WERI-Rb-1 (cell line): Measurements from ENCODE around the gene PFKP.

ENCODE experiments used
- DNase-seq: peaks from one replicate; pipeline ENCODE4 v3.0.0-alpha.2; 2020
- H3K27ac ChIP-seq: fragments of 250-450 bp; sonication (Bioruptor Pico); 2 replicates; pipeline ENCODE4 v1.5.1; 2020; ENCODE audit warnings: mild to moderate bottlenecking, moderate library complexity
- H3K27me3 ChIP-seq: fragments of 250-450 bp; sonication (Bioruptor Pico); 2 replicates; pipeline ENCODE4 v1.5.1; 2021; ENCODE audit warnings: mild to moderate bottlenecking, low read depth, moderate library complexity; ENCODE audit not compliant: insufficient read depth, severe bottlenecking
- H3K36me3 ChIP-seq: fragments of 250-450 bp; sonication (Bioruptor Pico); 2 replicates; pipeline ENCODE4 v1.5.1; 2020; ENCODE audit warnings: mild to moderate bottlenecking, moderate library complexity
- H3K4me3 ChIP-seq: 2 replicates; pipeline ENCODE4 v1.5.1; 2011; ENCODE audit warnings: low read depth, mild to moderate bottlenecking, control low read depth, low read length
- H3K9me3 ChIP-seq: fragments of 250-450 bp; sonication (Bioruptor Pico); 2 replicates; pipeline ENCODE4 v1.5.1; 2021; ENCODE audit warnings: mild to moderate bottlenecking, moderate library complexity; ENCODE audit not compliant: severe bottlenecking
- CTCF ChIP-seq: IDR thresholded peaks from 2 replicates; pipeline ENCODE4 v1.5.1; 2011; ENCODE audit warnings: low read depth, mild to moderate bottlenecking, control low read depth, inconsistent platforms, low read length

The PFKP gene

GRCh38 chr10:3074985-3075600, 7.7 kb downstream of the PFKP start:
- TF ChIP-seq CTCF = no peak
- no peak for DNase-seq
- no peaks in the 10 kb centered on the region for H3K9me3 ChIP-seq
- no peak overlapping the region for H3K4me3 ChIP-seq
- H3K27ac ChIP-seq = no peak overlapping the region
- no peaks in the 10 kb centered on the region; the same call in 1 of the 2 replicates for H3K36me3 ChIP-seq
- H3K27me3 ChIP-seq = no peaks in the 10 kb centered on the region

GRCh38 chr10:3076138-3076537, 8.8 kb downstream of the PFKP start:
- TF ChIP-seq CTCF = no peak
- H3K27me3 ChIP-seq = no peaks in the 10 kb centered on the region
- no peak for DNase-seq
- H3K9me3 ChIP-seq = no peaks in the 10 kb centered on the region
- no peak overlapping the region for H3K4me3 ChIP-seq
- no peaks in the 10 kb centered on the region; the same call in 1 of the 2 replicates for H3K36me3 ChIP-seq
- H3K27ac ChIP-seq = no peak overlapping the region

- TF ChIP-seq CTCF = no peak
- DNase-seq = no peak
- H3K27ac ChIP-seq = no peak overlapping the region
- H3K27me3 ChIP-seq = no peaks in the 10 kb centered on the region
- no peaks in the 10 kb centered on the region for H3K9me3 ChIP-seq
- no peak overlapping the region for H3K4me3 ChIP-seq
- no peaks in the 10 kb centered on the region for H3K36me3 ChIP-seq
These were observed 10.2 kb downstream of the PFKP start for GRCh38 chr10:3077509-3077908.

- Histone ChIP-seq H3K27ac (peak overlapping the region; percentile 26), H3K27me3 (no peaks in the 10 kb centered on the region), H3K9me3 (no peaks in the 10 kb centered on the region), H3K4me3 (no peak overlapping the region), H3K36me3 (no peaks in the 10 kb centered on the region)
- peak; percentile 31 for DNase-seq
- no peak for TF ChIP-seq CTCF
These were observed 10.7 kb downstream of the PFKP start for GRCh38 chr10:3077940-3078630.

- Histone ChIP-seq H3K27me3 (no peaks in the 10 kb centered on the region), H3K4me3 (no peak overlapping the region), H3K27ac (no peak overlapping the region), H3K9me3 (no peaks in the 10 kb centered on the region), H3K36me3 (no peaks in the 10 kb centered on the region)
- no peak for TF ChIP-seq CTCF
- no peak for DNase-seq
These were observed 14.1 kb downstream of the PFKP start for GRCh38 chr10:3081383-3081981.
